Parathyroid adenoma (tissue), 2 donors: Measurements from ENCODE around the gene EOLA1.
"Not testable (repeated sequence)": the region's sequence is repeated elsewhere in the genome, so short reads cannot be mapped to it uniquely, and the experiment has no call there.

ENCODE experiments used
- H2AFZ ChIP-seq: fragments of 300-600 bp; sonication (generic); one replicate; pipeline ENCODE4 v1.7.0; 2017; ENCODE audit warnings: antibody characterized with exemption, mild to moderate bottlenecking
- H3K27ac ChIP-seq: fragments of 300-600 bp; sonication (generic); one replicate; pipeline ENCODE4 v1.7.0; 2017
- H3K27me3 ChIP-seq: fragments of 300-600 bp; sonication (generic); one replicate; pipeline ENCODE4 v1.7.0; 2017; ENCODE audit warnings: low read length; ENCODE audit not compliant: control insufficient read depth, insufficient read depth
- H3K36me3 ChIP-seq: fragments of 300-600 bp; sonication (generic); one replicate; pipeline ENCODE4 v1.7.0; 2017; ENCODE audit warnings: low read length; ENCODE audit not compliant: control insufficient read depth, insufficient read depth
- H3K4me1 ChIP-seq: fragments of 300-600 bp; sonication (generic); one replicate; pipeline ENCODE4 v1.7.0; 2017; ENCODE audit warnings: control low read depth
- H3K4me2 ChIP-seq: fragments of 300-600 bp; sonication (generic); one replicate; pipeline ENCODE4 v1.7.0; 2017; ENCODE audit warnings: low read length
- H3K4me3 ChIP-seq: fragments of 300-600 bp; sonication (generic); one replicate; pipeline ENCODE4 v1.7.0; 2017; ENCODE audit warnings: low read depth, low read length
- H3K79me2 ChIP-seq: fragments of 300-600 bp; sonication (generic); one replicate; pipeline ENCODE4 v1.7.0; 2017; ENCODE audit warnings: control low read depth
- H3K9ac ChIP-seq: fragments of 300-600 bp; sonication (generic); one replicate; pipeline ENCODE4 v1.7.0; 2017; ENCODE audit warnings: mild to moderate bottlenecking
- H3K9me3 ChIP-seq: fragments of 300-600 bp; sonication (generic); one replicate; pipeline ENCODE4 v1.7.0; 2017; ENCODE audit warnings: low read length; ENCODE audit not compliant: control insufficient read depth
- CTCF ChIP-seq: fragments of 300-600 bp; sonication (generic); IDR thresholded peaks from one replicate; pipeline ENCODE4 v1.7.0; 2017; ENCODE audit warnings: antibody characterized with exemption, mild to moderate bottlenecking
- donor health status: primary hyperparathyroidism.

The EOLA1 gene

DNA sequence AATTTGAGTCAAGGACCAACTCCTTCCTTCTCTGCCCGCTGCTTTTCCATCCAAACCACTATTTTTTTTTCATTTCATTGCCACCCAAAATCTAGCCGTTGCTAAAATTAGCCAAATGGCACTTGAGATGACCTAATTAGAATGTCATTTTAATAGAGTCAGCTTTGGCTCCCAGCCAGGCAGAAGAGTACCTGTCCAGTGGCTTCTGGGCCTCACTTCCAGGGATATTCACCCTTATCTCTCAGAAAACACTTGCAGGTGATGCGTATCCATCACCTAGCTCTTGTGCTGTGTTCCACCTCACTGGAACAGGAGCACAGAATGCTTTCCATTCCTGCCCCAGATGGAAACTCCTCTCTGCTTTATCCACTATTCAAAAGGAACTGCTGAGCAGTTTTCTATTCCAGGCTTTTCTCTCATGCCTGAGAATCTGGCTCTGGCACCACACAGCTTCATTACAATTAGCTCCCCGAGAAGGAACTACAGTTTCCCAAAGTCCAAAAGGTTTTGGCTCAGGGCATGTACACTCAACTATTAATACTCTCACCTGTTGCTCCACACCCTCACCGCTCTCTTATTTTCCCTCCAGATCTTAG lies 28.0 kb downstream of the EOLA1 start:
- Histone ChIP-seq H3K4me2 (peak overlapping the region; percentile 35), H3K79me2 (no peaks in the 10 kb centered on the region), H3K27me3 (no peaks in the 10 kb centered on the region), H3K9ac (no peak overlapping the region), H3K27ac (peak overlapping the region; percentile 45), H2AFZ (no peak overlapping the region), H3K9me3 (no peaks in the 10 kb centered on the region), H3K4me1 (peaks cover 16% of the 10 kb centered on the region), H3K36me3 (no peaks in the 10 kb centered on the region), H3K4me3 (no peak overlapping the region)
- no peak for TF ChIP-seq CTCF

GRCh38 chrX:149569770-149570169 lies 29.0 kb downstream of the EOLA1 start:
- H2AFZ ChIP-seq, result no peak overlapping the region
- no peaks in the 10 kb centered on the region for H3K36me3 ChIP-seq
- H3K4me1 ChIP-seq, result peaks cover 16% of the 10 kb centered on the region
- H3K79me2 ChIP-seq, result no peaks in the 10 kb centered on the region
- H3K27me3 ChIP-seq, result no peaks in the 10 kb centered on the region
- H3K27ac ChIP-seq, result no peak overlapping the region
- no peak overlapping the region for H3K9ac ChIP-seq
- H3K4me3 ChIP-seq, result no peak overlapping the region
- no peak for TF ChIP-seq CTCF
- H3K4me2 ChIP-seq, result no peak overlapping the region
- H3K9me3 ChIP-seq, result no peaks in the 10 kb centered on the region

DNA sequence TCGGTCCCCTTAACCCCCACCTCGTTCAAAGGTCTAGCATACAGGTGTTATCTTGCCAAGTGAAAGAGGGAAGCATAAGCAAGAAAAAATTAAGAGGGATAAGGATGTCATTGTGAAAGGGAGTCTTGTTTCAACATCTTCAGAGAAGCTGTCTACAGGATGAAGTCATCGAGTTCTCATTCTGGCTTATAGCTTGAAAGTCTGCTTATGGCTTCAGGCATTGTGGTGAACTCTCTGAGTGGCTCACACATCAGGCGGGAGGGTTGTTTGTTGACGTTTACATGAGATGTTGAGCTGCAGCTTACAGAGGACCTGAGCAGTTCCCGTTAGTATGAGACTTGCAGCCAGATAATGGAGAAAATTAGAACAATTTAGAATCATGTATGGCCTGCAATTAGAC lies 29.9 kb downstream of the EOLA1 start:
- Histone ChIP-seq H3K9ac (no peak overlapping the region), H3K36me3 (no peaks in the 10 kb centered on the region), H3K4me3 (no peak overlapping the region), H3K27ac (no peak overlapping the region), H3K79me2 (no peaks in the 10 kb centered on the region), H3K4me2 (no peak overlapping the region), H2AFZ (no peak overlapping the region), H3K27me3 (no peaks in the 10 kb centered on the region), H3K9me3 (no peaks in the 10 kb centered on the region), H3K4me1 (peaks cover 16% of the 10 kb centered on the region)
- no peak for TF ChIP-seq CTCF

DNA sequence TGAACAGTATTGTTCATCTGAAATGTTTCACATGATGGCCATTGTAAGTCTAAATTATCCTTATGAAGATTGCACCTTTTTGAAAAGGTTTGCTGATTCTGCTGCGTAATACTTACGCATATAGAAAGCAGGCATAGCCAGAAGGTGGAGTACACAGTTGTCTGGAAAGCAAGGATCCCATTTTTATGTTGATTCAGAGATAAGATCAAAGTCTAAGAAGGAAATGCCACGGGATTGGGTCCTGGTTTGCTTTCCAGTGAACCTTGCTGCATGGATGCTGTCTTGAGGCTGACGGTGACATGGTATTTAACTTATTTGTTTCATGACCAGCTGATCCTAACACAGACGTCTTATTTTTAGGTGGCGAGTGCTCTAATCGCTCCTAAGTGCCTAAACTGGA lies 31.0 kb downstream of the EOLA1 start:
- no peaks in the 10 kb centered on the region for H3K9me3 ChIP-seq
- TF ChIP-seq CTCF, result no peak
- H3K79me2 ChIP-seq, result no peaks in the 10 kb centered on the region
- no peaks in the 10 kb centered on the region for H3K27me3 ChIP-seq
- H3K27ac ChIP-seq, result no peak overlapping the region
- H3K36me3 ChIP-seq, result no peaks in the 10 kb centered on the region
- peak overlapping the region; percentile 28 for H2AFZ ChIP-seq
- H3K9ac ChIP-seq, result no peak overlapping the region
- no peak overlapping the region for H3K4me3 ChIP-seq
- peaks cover 16% of the 10 kb centered on the region for H3K4me1 ChIP-seq
- peak overlapping the region; percentile 8 for H3K4me2 ChIP-seq

GRCh38 chrX:149572743-149573142 lies 31.9 kb downstream of the EOLA1 start:
- Histone ChIP-seq H3K4me2 (no peak overlapping the region), H3K36me3 (no peaks in the 10 kb centered on the region), H3K27me3 (no peaks in the 10 kb centered on the region), H2AFZ (no peak overlapping the region), H3K4me3 (no peak overlapping the region), H3K79me2 (no peaks in the 10 kb centered on the region), H3K9ac (no peak overlapping the region), H3K4me1 (peaks cover 16% of the 10 kb centered on the region), H3K27ac (no peak overlapping the region), H3K9me3 (no peaks in the 10 kb centered on the region)
- TF ChIP-seq CTCF, result no peak

- H3K79me2 ChIP-seq, H3K4me3 ChIP-seq, H3K9ac ChIP-seq, H2AFZ ChIP-seq, H3K27me3 ChIP-seq, H3K9me3 ChIP-seq, H3K4me2 ChIP-seq, H3K36me3 ChIP-seq, H3K27ac ChIP-seq: not testable (repeated sequence)
- peaks cover 16% of the 10 kb centered on the region for H3K4me1 ChIP-seq
These were observed 32.6 kb downstream of the EOLA1 start for GRCh38 chrX:149573456-149573855.

- not testable (repeated sequence) for H2AFZ ChIP-seq, H3K4me1 ChIP-seq, H3K4me3 ChIP-seq, H3K79me2 ChIP-seq, H3K36me3 ChIP-seq, H3K9ac ChIP-seq, H3K27ac ChIP-seq, H3K9me3 ChIP-seq, H3K4me2 ChIP-seq, H3K27me3 ChIP-seq
These were observed 44.8 kb downstream of the EOLA1 start for GRCh38 chrX:149585631-149586030.
